Stomach (tissue), 9 donors: Measurements from ENCODE around the gene DYNC2I2. TPM values are rescaled to one million over a fixed set of nuclear protein-coding genes. Genes with fewer than 3 reads are reported as not detected.

ENCODE experiments used
- DNase-seq, 2 donors: peaks; one replicate each; pipeline versions ENCODE4 v3.0.0 to v3.0.0-alpha.2; 2013 to 2019
- H3K27ac ChIP-seq, 5 donors: fragments of 200-600 bp in 4 of 5; sonication (generic) in 4 of 5; one replicate each; pipeline ENCODE4 v1.5.1; 2013 to 2019; ENCODE audit warnings: mild to moderate bottlenecking in 1 of 5, moderate library complexity in 1 of 5
- H3K27me3 ChIP-seq, 3 donors: fragments of 200-600 bp; sonication (generic); one replicate each; pipeline ENCODE4 v1.5.1; 2017 to 2019; ENCODE audit warnings: mixed run types in 1 of 3
- H3K36me3 ChIP-seq, 4 donors: fragments of 200-600 bp; sonication (generic); 1 replicate in 3 of 4; 2 replicates in 1 of 4; pipeline ENCODE4 v1.5.1; 2016 to 2019
- H3K4me1 ChIP-seq, 4 donors: fragments of 200-600 bp; sonication (generic); one replicate each; pipeline ENCODE4 v1.5.1; 2016 to 2019
- H3K4me3 ChIP-seq, 4 donors: fragments of 200-600 bp; sonication (generic) in 3 of 4; one replicate each; pipeline ENCODE4 v1.5.1; 2016 to 2019; ENCODE audit warnings: mild to moderate bottlenecking in 1 of 4
- H3K9me3 ChIP-seq, 4 donors: fragments of 200-600 bp; sonication (generic); one replicate each; pipeline ENCODE4 v1.5.1; 2016 to 2019
- EP300 ChIP-seq: sonication (generic); formaldehyde crosslinking; IDR thresholded peaks from one replicate; pipeline ENCODE4 v1.6.1; 2017; ENCODE audit warnings: antibody characterized with exemption
- POLR2A ChIP-seq, 4 donors: fragments of 450-650 bp; IDR thresholded peaks; one replicate each; pipeline ENCODE4 v1.6.1; 2016; ENCODE audit warnings: antibody characterized with exemption in 4 of 4, control low read depth in 2 of 4, mild to moderate bottlenecking in 1 of 4, moderate library complexity in 1 of 4
- POLR2AphosphoS5 ChIP-seq, 3 donors: sonication (generic); formaldehyde crosslinking; IDR thresholded peaks; one replicate each; pipeline ENCODE4 v1.6.1; 2016; ENCODE audit warnings: antibody characterized with exemption in 3 of 3
- WGBS, 5 donors: extraction: QIAGEN DNeasy Blood & Tissue Kit in 3 of 5; methylation state at CpG; one replicate each; pipeline versions ENCODE4 v1.1.5 to v1.1.7; 2013 to 2018; 5-methylcytosine and 5-hydroxymethylcytosine counted together
- intact Hi-C: fragments of 100-400 bp; cut with DNase I; formaldehyde crosslinking; loops from one replicate; pipeline ENCODE4 v1.15.1; 2023; ENCODE audit warnings: low total_unique reads
- polyA plus RNA-seq, 3 donors: library from polyadenylated mRNA; stranded (reverse); fragments of 200-250 nt; gene quantifications; one replicate each; pipeline ENCODE4 v1.2.3, GENCODE V29; 2013
- total RNA-seq, 5 donors: library from RNA; depleted of rRNA; stranded (reverse); fragments of >200 nt; gene quantifications; one replicate each; pipeline versions ENCODE4 v1.1.0 to v1.2.3, GENCODE V29; 2014 to 2016
- TF ChIP-seq, protein P1 (sequence below), 7 experiments: fragments of 450-650 bp in 4 of 7; fragments of 200-600 bp in 3 of 7; sonication (generic) in 3 of 7; IDR thresholded peaks; one replicate each; pipeline ENCODE4 v1.5.1; 2016 to 2019; ENCODE audit warnings: antibody characterized with exemption in 7 of 7, control low read depth in 2 of 7, mild to moderate bottlenecking in 1 of 7
- donor health status: healthy with polysubstance abuse.
- donor health status: Bipolar disorder and iron deficiency.
- donor health status: healthy.

The DYNC2I2 gene
- total and polyA plus RNA-seq, 8 donors, result 2.9 to 125 (median 53.3) TPM

DNA sequence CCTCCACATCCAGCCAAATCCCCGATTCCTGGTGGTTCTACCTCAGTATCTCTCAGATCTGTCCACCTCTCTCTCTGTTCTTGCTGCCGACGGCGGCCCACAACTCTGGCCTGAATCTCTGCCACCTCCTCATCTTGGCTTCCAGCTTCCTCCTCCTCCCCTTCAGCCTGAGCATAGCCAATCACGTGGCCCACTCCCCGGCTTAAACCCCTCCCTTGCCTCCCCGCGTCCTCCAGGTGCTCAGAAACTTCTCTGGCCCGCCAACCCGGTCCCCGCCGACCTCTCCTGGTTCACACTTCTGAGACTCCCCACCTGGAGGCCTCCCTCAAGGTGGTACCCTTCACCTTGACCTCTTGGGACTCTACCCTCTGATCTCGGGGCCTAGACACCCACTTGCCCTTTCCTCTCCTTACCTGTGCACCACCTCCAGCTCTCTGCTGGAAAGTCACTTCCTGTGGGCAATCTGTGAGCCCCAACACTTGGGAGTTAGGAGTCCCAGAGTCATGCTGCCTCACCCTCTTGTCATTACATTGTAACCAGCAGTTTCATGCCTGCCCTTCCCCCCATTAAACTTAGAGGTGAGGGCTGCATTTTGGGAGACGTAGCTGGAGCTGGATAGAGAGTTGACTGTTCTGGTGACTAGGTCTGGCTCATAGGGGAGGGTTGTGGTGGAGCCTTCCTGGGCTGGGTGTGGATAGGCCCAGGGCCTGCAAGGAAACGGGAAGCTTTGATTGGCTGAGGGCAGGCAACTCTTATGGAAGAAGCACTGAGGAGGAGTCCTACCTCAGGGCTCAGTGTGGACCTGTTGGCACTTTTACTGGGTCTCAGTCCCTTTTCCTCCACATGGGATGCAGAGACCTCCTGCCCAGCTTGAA, 27.9 kb upstream of the DYNC2I2 start:
- intact Hi-C loops, result no loop called here

DNA sequence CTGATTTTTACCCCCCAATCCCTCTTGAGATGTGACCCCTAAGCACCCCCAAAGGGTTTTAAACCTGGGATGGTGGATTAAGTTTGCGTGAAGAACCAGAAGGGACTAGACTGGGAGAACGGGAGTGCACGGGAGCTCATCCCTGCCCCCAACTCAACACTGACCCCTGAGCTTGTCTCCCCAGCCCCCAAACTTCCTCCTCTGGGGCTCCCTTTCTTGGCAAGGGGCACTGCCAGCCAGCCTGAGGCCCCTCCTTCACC, 27.3 kb upstream of the DYNC2I2 start:
- no peaks in the 10 kb centered on the region for H3K9me3 ChIP-seq
- no peaks in the 10 kb centered on the region for H3K36me3 ChIP-seq
- intact Hi-C loops, result no loop called here
- H3K4me3 ChIP-seq, result peak overlapping the region; percentile 49 to 65 (median 62)
- peaks cover 25 to 64% (median 50%) of the 10 kb centered on the region in 4 donors for H3K4me1 ChIP-seq
- no peaks in the 10 kb centered on the region for H3K27me3 ChIP-seq
- peak overlapping the region; percentile 82 to 94 (median 93) for H3K27ac ChIP-seq
- 0 to 13% (median 1%) methylated on average over 3 of the region's 3 CpGs for WGBS, 5 donors
- no peak for DNase-seq
- TF ChIP-seq POLR2A (IDR thresholded peaks at IDR 0.05), result no peak
- TF ChIP-seq POLR2AphosphoS5 (IDR thresholded peaks at IDR 0.05), result no peak
- TF ChIP-seq EP300, result no peak

More for the DNA sequence above, 27.9 kb upstream of the DYNC2I2 start:
- Histone ChIP-seq H3K4me1 (peaks cover 25 to 64% (median 50%) of the 10 kb centered on the region in 4 donors), H3K27ac (peak overlapping the region; percentile 82 to 94 (median 93)), H3K4me3 (peak overlapping the region; percentile 49 to 65 (median 62)), H3K27me3 (no peaks in the 10 kb centered on the region), H3K9me3 (no peaks in the 10 kb centered on the region), H3K36me3 (no peaks in the 10 kb centered on the region)
- DNase-seq, result peak; percentile 92 to 95
- peak in 2 of 3 donors; percentile 86 to 88 for TF ChIP-seq POLR2AphosphoS5 (IDR thresholded peaks at IDR 0.05)
- peak in 3 of 4 donors; percentile 65 to 87 (median 71) for TF ChIP-seq POLR2A (IDR thresholded peaks at IDR 0.05)
- TF ChIP-seq, protein P1, sequence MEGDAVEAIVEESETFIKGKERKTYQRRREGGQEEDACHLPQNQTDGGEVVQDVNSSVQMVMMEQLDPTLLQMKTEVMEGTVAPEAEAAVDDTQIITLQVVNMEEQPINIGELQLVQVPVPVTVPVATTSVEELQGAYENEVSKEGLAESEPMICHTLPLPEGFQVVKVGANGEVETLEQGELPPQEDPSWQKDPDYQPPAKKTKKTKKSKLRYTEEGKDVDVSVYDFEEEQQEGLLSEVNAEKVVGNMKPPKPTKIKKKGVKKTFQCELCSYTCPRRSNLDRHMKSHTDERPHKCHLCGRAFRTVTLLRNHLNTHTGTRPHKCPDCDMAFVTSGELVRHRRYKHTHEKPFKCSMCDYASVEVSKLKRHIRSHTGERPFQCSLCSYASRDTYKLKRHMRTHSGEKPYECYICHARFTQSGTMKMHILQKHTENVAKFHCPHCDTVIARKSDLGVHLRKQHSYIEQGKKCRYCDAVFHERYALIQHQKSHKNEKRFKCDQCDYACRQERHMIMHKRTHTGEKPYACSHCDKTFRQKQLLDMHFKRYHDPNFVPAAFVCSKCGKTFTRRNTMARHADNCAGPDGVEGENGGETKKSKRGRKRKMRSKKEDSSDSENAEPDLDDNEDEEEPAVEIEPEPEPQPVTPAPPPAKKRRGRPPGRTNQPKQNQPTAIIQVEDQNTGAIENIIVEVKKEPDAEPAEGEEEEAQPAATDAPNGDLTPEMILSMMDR (IDR thresholded peaks at IDR 0.05), result no peak
- 3 to 9% (median 5%) methylated on average over 15 of the region's 15 CpGs for WGBS, 5 donors

GRCh38 chr9:128683340-128684064, 26.9 kb upstream of the DYNC2I2 start:
- no peaks in the 10 kb centered on the region for H3K36me3 ChIP-seq
- TF ChIP-seq POLR2AphosphoS5 (IDR thresholded peaks at IDR 0.05) (peak in 1 of 3 donors; percentile 28), EP300 (no peak), POLR2A (IDR thresholded peaks at IDR 0.05) (no peak)
- TF ChIP-seq, protein P1 (IDR thresholded peaks at IDR 0.05), result no peak
- 2 to 9% (median 5%) methylated on average over 15 to 21 of the region's 21 CpGs for WGBS, 5 donors

DNA sequence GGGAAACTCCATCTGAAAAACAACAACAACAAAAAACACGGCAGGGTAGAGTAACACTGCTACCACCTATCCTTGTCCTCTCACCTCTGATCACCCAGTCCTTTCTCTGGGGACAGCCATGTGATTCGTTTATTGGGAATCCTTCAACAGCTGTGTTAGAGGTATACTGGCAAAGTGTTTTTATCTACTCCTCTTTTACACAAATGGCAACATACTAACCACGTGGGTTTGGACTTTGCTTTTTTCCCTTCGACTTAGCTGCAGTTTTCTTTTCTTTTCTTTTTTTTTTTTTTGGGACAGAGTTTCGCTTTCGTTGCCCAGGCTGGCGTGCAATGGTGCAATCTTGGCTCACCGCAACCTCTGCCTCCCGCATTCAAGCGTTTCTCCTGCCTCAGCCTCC, 21.1 kb upstream of the DYNC2I2 start:
- no peak for DNase-seq
- TF ChIP-seq POLR2A (IDR thresholded peaks at IDR 0.05), result no peak
- TF ChIP-seq EP300, result no peak
- no peak overlapping the region for H3K27ac ChIP-seq

More at GRCh38 chr9:128683340-128684064, 26.9 kb upstream of the DYNC2I2 start:
- DNase-seq, result peak; percentile 72 to 87
- H3K4me1 ChIP-seq, result peaks cover 25 to 64% (median 48%) of the 10 kb centered on the region in 4 donors
- H3K27ac ChIP-seq, result peak overlapping the region; percentile 82 to 94 (median 93)
- intact Hi-C loops, result no loop called here
- peak overlapping the region; percentile 49 to 65 (median 62) for H3K4me3 ChIP-seq
- no peaks in the 10 kb centered on the region for H3K9me3 ChIP-seq
- no peaks in the 10 kb centered on the region for H3K27me3 ChIP-seq

DNA sequence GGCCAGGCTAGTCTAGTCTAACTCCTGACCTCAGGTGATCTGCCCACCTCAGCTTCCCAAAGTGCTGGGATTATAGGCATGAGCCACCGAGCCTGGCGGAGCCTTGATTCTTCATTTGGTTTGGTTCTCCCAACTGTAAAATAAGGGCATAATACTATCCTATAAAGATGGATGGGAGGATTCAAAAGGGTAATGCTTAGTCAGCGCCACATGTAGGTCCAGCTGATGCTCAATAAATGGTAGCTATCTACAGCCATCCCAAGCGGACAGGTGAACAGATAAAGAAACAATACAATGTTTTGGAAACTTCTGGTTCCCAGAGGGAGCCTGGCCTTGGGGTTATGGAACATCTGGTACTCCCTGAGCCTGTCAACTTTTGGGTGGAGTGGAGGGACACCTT, 18.7 kb upstream of the DYNC2I2 start:
- WGBS, 5 donors, result 93 to 97% (median 95%) methylated on average over 4 of the region's 4 CpGs
- intact Hi-C loops, result no loop called here
- TF ChIP-seq, protein P1 (IDR thresholded peaks at IDR 0.05), result no peak
- no peak for TF ChIP-seq EP300
- TF ChIP-seq POLR2A (IDR thresholded peaks at IDR 0.05), result no peak
- TF ChIP-seq POLR2AphosphoS5 (IDR thresholded peaks at IDR 0.05), result no peak
- Histone ChIP-seq H3K4me1 (no peaks in the 10 kb centered on the region), H3K27ac (no peak overlapping the region), H3K4me3 (no peak overlapping the region), H3K27me3 (no peaks in the 10 kb centered on the region), H3K9me3 (no peaks in the 10 kb centered on the region), H3K36me3 (peaks cover 0 to 9% (median 3%) of the 10 kb centered on the region in 4 donors)
- no peak for DNase-seq

More for the DNA sequence above, 21.1 kb upstream of the DYNC2I2 start:
- Histone ChIP-seq H3K36me3 (peaks cover 0 to 9% (median 3%) of the 10 kb centered on the region in 4 donors), H3K9me3 (no peaks in the 10 kb centered on the region), H3K4me1 (peaks cover 0 to 8% (median 4%) of the 10 kb centered on the region in 4 donors), H3K27me3 (no peaks in the 10 kb centered on the region), H3K4me3 (no peak overlapping the region)
- 76 to 85% (median 81%) methylated on average over 10 of the region's 10 CpGs for WGBS, 5 donors
- intact Hi-C loops, result no loop called here
